Islet precursor cell (in vitro differentiated cells): ENCODE measurements around the gene MXD3.
"Not testable (repeated sequence)": the region's sequence is repeated elsewhere in the genome, so short reads cannot be mapped to it uniquely, and the experiment has no call there.

ENCODE experiments used
- DNase-seq: peaks from one replicate; pipeline ENCODE4 v3.0.0-alpha.2; 2018

The MXD3 gene

DNA sequence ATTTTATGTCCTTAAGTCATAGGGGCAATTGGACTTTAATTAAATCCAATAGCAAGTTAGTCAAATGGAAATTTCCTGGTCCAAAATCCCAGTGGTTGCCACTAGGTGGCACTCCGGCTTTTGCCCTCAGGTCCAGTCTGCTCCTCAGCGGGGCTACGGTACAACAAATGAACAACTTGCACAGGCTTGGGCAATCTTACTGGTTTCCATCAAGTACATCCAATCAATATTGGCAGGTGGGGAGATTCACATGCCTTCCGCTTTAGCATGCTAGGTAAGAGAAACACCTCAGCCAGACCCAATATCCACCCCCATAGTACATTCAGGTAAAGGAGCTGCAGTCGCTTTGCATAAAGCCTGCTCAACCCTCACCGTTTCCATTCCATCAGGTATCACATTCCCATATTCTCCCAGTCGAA, 6.3 kb upstream of the MXD3 start:
- DNase-seq, result peak; percentile 83

DNA sequence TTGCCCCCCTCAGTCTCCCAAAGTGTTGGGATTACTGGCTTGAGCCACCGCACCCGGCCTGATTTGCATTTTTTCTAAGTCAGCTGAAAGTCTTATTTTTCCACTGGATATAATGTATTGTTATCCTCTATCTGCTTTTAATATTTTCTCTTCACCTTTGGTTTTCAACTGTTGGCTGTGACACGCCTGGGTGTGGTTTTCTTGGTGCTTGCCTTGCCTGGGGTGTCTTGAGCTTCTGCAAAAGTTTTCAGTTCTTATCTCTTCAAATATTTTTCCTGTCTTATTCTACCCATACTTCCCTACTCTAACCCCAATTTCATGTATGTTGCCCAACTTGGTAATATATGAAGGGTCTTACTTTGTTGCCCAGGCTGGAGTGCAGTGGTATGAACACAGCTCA, 4.3 kb upstream of the MXD3 start:
- no peak for DNase-seq

DNA sequence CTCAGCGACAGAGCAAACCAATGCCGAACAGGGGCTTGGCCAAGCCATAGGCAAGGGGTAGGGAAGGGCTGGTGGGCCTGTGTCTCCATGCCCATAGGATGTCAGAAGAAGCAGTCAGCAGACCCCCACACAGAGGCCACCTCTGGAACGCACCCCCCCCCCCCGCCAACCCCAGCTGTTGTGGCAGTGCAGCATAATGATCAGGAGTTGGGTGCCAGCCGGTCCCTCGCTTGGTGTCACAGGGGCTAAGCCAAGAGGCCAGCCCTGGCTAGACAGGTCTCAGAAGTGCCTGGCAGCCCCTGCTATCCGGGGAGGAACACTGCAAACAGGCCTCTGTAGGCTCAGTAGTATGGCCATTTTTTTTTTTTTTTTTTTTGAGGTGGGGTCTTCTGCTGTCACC, 3.7 kb upstream of the MXD3 start:
- DNase-seq, result no peak

DNA sequence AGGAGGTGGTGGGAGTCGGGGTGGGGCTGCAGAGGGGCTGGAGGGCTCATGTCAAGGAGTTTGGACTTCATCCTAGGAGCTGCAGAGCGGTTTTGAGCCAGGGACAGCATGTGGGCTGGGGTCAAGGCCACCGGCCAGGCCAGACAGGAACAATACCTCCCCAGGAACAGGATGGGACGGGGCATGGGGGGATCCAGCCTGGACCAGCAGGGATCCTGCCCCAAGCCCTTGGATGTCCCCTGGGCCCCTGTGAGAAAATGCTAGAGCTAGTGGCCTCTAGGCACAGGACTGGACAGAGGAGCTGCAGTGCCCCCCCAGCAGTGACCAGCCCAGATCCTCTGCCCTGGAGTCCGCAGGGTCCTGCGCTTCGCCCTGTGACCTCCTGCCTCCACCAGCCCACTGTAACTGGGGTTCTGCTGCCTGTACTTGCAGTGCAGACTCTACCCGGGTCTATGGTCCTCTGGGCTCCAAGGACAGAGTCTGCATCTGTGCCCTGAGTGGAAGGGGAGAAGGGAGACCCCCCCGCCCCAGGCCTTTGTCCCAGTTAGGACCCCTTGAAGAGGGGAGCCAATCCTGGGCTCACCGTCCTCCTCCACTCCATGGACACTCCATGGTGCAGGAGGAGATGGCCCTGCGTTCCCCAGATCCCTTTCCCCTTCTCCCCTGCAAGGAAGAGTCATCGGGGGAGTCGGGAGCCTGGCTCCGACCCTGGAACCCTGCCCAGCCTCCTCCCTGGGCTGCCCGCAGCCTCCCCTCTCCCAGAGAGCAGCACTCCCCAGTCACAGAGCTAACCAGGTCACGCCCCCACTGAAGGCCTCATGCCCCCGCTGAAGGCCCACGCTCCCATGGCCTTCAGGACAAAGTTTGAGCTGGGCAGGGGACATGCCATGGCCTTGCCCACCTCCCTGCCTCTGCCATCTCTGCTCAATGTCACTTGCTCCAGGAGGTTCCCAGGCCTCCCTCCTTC, 3.0 kb upstream of the MXD3 start:
- DNase-seq, result no peak

DNA sequence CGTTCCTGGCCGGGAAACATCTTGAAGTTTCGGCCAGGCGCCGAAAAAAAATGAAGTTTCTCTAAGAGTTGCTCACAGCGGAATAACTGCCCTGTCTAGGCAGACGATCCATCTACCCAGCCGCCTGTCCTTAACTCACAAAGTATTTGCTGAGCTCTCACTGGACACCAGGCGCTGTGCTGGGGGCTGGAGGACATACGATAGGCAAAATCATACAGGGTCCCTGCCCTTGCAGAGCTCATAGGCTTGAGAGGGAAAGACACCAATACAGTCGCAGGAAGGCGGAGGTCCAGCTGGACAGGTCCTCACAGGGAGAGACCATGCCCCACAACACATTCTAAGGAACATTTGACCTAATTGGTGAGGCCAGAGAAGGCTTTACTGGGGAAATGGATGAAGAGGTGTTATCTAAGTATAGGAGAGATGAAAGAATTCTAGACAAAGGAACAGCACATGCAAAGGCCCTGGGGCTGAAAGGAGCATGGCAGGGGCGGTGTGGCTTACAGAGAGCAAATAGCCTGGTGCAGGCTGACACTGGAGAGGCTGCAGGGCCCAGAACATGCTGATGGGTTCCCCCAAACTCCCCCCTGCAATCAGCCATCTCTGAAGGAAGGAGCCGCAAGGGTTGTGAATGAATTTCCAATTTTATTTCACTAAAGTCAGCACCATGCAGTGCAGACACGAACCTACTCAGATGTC, 2.0 kb upstream of the MXD3 start:
- DNase-seq, result no peak

DNA sequence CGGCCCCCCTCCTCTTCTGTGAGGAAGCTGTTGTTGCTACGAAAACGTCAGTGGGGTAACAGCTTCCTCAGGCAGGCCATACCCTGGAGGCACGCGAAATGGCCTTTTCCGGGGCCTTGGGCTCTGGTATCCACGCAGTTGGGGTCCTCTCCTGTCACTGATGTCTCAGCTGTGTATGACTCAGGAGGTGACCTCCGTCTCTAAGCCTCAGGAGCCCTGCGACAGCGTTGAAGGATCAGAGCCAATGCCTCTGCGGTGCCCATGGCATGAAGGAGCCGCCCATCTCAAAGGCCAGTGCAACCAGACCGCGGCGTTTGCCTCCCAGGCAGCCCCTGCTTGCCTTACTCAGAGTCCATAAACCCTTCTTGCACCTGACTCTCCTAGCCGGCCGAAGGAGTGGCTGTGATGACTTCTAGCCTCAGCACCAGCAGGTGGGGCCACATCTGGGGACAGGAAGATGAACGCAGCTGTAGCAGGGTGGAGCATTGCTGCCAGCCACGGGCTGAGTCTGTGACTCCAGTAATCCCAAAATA, 1.0 kb upstream of the MXD3 start:
- peak; percentile 89 for DNase-seq

DNA sequence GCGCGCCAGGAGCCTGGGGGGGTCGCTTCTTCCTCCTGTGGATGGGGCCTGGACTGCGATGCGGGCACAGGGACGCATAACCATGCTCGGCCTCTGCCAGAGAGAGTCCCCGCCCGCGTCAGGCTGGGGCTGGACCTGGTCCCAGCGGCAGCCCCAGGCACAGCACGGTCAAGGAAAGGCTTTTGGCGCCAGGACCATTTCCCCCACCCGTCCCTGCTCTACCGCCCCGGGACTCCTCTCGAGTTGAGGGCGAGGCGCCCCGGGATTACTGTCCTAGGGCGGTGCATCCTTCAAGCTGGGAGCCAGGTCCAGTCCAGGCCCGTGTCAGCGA, 341 bp downstream of the MXD3 start:
- DNase-seq, result no peak

DNA sequence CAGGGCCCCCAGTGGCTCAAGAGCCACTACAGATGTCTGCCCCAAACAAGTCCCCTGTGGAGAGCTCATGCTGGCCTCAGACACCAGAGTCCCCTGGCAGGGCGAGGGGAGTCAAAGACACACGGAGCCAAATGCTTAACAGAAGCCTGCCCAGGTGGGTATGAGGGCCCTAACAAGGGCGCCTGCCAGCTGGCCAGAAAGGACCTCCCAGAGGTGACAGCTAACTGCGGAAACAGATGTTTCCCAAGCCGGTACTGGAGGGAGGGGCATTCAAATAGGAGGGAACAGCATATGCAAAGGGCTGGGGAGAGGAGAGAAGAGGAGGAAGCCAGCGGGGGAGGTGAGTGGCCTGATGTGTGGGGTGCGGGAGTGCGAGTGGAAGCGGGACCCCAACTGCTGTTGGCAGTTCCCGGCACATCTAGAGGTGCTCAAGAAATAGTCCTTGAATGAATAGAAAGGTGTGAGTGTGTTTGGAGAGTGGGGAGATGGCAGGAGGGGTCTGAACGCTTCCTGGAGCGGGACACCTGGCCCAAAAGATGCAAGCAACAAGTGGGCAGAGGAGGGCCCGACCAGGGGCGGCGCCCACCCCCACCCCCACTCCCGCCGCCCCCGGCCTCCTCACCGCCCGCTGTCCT, 824 bp downstream of the MXD3 start:
- peak; percentile 61 for DNase-seq

DNA sequence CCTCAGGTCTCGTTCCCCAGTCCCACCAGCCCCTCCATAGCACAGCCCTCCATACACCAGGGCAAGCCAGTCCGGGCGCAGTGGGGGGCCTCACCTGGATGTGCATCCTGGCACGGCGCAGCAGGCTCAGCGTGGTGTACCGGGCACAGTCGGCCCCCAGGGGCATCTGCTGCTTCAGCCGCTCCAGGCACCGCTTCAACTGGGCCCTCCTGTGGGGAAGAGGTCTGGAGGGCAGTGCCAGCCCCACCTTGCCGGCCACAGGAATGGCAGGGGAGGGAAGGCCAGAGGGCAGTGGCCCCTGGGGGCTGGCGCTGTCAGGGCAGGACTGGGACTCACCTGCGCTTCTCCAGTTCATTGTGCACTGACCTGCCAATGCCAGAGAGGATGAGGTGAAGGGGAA, 1.4 kb downstream of the MXD3 start:
- no peak for DNase-seq

DNA sequence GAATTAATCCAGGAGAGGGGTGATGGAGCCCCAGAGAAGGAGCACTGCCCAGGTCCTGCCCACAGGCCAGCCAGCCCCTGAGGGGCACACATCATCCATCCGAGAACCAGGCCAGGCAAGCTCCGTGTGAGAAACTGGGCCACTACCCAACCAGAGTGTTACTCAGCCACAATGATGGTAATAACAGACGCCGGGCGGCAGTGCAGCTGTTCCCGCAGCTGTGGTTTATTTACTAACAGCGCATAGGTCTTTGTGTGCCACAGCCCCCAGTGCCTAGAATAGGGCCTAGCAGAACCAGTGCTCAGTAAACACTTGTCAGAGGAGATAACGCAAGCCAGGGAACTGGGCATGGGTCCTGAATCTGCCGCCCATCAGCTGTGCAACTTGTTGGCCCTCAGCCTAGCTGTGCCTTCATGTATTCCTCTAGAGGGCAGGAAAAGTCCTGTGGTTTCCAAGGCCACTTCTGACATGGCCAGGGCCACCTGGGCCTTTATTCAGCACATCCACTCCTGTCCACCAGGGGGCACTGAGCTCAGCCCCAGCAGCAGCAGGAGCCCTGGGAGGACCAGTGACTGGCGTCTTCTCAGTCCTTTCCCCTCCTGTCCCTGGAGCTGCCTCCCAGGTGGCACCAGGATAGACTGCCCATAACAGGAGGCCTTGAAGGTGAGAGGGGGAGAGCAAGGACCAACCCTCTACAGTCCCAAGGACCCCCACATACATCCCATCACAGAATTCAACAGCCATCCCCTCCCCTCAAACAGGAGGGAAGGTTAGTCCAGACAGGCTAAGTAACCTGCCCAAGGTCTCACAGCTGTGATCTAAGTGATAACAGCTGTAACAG, 2.1 kb downstream of the MXD3 start:
- DNase-seq, result peak; percentile 95

DNA sequence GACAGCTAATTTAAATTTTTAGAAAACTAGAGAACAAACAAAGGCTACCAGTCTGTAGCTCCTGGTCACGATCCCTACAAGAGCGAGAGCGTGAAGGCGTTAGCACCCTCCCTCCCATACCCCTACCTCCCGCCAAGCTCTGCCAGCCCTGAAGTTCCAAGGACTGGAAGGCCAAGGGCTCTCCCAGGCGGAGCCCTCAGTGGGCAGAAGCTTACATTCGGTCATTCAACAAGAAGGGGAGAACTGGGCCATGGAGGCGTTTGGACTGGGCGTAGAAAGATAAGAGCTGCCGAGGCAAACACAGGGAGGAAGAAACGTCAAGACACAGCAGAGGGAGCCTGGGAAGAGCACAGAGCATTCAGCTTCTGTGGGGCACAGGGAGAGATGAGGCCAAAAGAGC, 3.0 kb downstream of the MXD3 start:
- DNase-seq, result no peak

DNA sequence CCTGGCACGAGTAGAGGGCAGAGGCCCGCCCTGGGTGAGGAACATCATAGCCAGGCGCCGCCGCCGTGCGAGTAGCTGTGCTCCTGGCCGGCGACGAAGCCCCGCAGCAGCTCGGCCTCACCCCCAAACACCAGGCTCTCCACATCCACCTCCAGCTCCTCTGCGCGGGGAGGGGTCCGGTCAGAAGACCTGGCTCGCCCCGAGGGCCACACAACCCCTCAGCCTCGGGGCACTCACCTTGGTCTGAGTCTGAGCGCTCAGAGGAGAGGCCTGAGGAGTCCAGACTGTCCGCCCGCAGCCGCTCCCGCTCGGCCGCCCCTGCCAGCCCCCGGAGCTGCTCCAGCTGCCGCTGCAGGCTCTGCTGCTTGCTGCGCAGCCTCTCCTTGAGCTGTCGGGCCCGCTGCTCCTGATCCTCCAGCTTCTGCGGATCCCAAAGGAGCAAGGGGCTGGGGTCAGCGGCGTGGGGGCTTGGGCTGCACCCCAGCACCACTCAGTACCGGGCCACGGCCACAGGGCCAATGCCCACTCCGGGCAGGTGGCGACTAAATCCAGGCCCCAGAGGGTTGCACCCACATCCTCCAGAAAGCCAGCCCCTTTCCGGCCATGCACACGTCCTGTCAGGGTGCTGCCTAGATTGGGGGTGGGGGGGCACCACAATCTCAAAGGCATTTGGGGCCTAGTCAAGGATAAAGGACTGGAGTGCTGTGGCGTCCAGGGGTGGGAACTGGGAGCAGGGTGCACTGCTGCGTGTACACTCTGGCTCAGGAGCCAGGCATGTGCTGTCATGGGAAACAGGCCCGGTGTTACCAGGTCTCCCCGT, 3.9 kb downstream of the MXD3 start:
- DNase-seq, result no peak

DNA sequence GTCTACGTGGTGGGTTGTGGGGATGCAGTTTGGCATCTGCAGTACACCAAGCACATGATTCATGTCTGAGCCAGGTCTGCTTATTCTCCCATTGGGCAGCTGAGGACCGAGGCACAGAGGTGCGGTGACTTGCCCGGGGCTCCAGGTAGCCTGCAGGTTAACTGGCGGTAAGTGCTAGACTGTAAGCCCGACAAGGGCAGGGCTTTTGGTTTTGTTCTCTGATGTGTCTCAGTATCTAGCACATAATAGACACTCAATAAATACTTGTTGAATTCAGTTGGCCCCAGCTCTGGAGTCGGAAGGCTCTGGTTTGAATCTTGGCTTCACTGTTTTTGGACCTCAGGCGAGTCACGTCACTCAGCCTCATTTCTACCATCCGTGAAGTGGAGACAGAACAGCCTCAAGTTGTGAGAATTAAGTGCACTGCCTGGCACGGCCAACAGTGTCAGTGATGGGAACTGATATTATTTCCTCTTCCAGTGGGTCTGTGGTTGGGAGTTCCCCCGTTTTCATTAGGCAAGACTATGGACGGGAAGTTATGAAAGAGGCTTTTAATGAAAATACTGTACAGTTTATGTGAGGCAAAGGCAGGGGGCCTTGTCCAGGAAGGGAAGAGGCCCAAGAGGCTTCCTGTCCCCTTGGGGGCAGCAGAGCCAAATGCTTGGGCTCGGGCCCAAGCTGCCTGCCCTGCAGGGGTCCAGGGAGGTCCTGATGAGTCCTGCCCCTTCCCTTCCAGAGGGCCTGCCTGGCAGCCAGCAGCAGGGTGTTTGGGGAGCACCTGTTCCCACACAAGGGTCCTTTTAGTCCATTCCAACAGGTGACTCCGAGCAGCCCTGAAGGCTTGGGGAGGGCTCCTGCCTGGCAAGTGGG, 4.8 kb downstream of the MXD3 start:
- DNase-seq, result no peak

DNA sequence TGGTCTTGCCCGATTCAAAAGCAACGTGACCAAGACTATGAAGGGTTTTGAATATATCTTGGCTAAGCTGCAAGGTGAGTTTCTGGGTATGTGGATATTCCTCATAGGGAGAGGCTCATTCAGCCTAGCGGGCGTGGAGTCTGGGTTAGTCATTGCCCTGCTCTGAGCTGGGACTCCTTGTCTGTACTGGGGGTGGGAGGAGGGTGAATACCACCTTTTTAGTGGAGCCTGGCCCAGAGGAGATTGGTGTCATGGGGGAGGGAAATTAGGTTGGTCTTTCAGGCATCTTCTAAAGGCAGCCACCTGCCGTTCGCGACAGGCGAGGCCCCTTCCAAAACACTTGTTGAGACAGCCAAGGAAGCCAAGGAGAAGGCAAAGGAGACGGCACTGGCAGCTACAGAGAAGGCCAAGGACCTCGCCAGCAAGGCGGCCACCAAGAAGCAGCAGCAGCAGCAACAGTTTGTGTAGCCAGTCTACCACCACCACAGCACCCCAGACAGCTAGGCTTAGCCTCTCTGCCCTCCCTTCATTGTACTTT, 5.5 kb downstream of the MXD3 start:
- not testable (repeated sequence) for DNase-seq

DNA sequence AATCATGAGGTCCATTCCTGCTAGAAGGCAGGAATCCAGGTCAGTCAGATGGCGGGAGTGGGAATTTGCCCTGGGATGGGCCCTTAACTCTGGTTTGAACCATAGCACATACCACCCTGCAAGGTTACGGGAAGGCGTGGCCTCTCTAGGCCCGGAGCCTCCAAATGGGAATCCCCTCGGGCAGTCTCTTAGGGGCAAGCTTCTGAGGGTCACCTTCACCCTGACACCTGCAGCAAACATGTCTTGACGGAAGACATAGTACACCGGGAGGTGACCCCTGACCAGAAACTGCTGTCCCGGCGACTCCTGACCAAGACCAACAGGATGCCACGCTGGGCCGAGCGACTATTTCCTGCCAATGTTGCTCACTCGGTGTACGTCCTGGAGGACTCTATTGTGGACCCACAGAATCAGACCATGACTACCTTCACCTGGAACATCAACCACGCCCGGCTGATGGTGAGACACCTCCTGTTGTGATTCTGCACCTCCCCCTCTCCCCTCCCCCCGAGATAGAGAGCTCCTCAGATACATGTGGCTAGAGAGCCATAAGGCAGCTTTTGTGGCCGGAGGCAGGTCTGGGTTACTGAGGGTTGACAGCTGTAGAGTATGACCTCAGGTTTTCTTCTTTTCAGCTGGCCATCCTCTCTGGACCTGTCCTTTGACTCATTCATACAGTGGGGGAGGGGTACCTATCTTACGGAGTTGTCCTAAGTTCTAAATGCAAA, 7.1 kb downstream of the MXD3 start:
- no peak for DNase-seq

DNA sequence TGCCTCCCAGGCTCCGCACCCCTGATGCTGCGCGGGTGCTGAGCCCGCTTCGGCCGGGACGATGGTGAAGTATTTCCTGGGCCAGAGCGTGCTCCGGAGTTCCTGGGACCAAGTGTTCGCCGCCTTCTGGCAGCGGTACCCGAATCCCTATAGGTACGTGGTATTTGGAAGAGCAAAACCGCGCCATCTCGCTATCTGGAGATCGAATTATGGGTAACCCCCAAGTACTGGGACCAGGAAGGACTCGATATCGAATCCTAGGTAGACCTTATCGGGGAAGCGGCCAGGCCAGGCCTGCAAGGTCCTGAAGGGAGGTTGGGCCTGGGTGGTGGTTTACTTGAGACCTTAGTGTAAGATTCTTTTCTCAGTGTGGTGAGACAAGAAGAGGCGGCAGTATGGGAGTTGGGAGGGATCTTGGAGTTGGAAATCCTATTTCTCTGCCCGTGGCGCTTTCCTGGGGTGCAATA, 7.7 kb downstream of the MXD3 start:
- DNase-seq, result no peak

DNA sequence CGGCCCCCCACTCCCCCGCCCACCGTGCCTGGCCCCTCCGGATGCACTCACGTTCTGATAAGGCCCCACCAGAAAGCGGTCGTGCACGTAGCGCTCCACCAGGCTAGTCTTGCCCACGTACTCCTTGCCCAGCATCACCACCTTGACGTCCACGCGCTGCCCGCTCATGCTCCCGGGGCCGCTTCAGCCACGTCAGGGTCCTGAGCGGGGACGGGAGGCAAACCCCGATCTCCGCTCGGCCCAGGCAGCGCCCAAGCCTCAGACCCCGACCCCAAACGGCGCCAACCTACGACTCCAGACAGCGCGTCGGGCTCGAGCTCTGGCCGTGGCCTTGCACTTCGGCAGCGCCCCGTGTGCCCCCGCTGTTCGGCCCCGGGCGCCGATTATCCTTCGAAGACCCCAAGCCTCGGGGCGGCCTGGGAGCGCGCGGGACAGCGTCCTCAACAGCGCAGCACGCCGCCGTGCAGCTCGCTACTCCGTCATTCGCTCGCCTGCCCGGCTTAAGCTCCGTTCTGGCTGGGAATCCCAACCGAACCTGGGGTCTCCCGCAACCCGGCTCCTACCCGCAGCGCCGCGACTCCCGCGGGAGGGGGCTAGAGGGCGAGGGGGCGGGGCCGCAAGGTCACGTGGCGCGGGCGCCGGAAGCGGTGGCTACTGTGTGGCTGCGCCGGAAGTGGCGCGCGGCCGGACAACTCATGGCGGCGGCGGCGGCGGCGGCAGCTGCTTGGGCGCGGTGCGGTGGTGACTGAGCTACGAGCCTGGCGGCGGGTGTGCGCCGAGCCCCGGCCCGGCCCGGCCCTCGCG, 8.4 kb downstream of the MXD3 start, which contains the start of the genes PRELID1 and RAB24:
PRELID1 (plus strand) TSS at position 679 of the 804 bp plus-strand sequence. CDS start 187 bp downstream, outside the sequence.
RAB24 (minus strand) TSS at position 599 of the 804 bp plus-strand sequence; CDS start at position 168, 431 bp downstream.
- DNase-seq, result peak; percentile 94
